HG03060 (cell line): ENCODE results near the gene TDRD12.
"Not testable (repeated sequence)": the region's sequence is repeated elsewhere in the genome, so short reads cannot be mapped to it uniquely, and the experiment has no call there.

Experiments
- ATAC-seq: cut with Tn5 transposase; IDR thresholded peaks from one replicate; pipeline ENCODE4 v1.9.1; 2021; ENCODE audit warnings: low read depth, moderate number of reproducible peaks; ENCODE audit not compliant: unreplicated experiment

TDRD12 gene

DNA sequence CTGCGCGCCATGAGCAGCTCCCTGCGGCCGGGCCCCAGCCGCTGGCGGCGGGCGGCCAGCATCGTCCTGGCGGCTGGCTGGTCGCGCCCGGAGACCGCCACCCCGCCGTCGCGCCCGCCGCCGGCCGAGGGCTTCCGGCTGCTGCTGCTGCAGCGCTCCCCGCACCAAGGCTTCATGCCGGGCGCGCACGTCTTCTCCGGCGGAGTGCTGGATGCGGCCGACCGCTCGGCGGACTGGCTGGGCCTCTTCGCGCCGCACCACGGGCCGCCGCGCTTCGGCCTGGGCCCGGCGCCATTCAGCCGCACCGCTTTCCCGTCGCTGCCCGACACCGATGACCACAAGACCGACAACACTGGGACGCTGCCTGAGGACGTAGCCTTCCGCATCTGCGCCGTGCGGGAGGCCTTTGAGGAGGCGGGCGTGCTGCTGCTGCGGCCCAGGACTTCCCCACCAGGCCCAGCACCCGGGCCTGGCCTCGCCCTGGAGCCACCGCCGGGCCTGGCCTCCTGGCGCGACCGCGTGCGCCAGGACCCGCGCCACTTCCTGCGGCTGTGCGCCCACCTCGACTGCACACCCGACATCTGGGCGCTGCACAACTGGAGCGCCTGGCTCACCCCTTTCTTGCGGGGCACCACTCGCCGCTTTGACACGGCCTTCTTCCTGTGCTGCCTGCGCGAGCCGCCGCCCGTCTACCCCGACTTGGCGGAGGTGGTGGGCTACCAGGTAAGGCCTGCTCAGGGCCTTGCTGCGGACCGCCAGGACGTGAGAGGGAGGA lies 27.4 kb upstream of the TDRD12 start:
- ATAC-seq = peak; percentile 15

DNA sequence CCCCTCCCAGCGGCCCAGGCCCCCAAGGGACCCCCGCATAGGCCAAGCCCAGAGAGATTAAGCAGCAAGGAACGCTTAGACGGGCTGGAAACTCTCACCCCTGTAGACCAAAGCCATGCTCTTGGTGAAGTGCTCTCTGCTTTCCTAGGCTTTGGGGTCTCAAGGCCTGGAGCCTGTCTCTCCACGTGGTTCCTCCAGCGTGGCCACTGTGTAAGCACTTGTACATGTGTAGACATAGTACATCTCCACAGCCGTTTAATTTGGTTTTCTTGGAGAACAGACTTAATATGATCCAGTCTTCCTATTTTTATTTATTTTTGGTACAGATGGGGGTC lies 26.9 kb upstream of the TDRD12 start:
- no peak for ATAC-seq

DNA sequence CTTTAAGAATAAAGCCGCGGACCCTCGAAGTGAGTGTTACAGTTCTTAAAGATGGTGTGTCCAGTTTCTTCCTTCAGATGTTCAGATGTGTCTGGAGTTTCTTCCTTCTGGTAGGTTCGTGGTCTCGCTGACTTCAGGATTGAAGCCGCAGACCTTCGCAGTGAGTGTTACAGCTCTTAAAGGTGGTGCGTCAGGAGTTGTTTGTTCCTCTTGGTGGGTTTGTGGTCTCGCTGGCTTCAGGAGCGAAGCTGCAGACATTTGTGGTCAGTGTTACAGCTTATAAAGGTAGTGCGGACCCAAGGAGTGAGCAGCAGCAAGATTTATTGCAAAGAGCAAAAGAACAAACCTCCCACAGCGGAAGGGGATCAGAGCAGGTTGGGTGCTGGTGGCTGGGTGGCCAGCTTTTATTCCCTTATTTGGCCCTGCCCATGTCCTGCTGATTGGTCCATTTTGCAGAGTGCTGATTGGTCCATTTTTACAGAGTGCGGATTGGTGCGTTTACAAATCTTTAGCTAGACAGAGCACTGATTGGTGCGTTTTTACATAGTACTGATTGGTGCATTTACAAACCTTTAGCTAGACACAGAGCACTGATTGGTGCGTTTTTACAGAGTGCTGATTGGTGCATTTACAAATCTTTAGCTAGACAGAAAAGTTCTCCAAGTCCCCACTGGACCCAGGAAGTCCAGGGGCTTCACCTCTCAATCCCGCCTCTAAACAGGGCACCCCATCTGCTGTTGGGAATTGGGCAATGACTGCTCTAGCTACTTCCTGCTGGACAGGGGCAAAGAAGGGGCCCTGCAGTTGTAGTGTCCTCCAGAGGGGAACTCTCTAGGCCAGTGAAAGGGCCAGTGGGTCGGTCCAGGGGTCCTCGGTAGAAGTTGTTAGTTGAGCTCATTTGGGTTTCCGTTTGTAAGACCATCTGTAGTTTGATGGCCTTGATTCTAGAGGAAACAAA lies 26.1 kb upstream of the TDRD12 start:
- ATAC-seq = not testable (repeated sequence)

DNA sequence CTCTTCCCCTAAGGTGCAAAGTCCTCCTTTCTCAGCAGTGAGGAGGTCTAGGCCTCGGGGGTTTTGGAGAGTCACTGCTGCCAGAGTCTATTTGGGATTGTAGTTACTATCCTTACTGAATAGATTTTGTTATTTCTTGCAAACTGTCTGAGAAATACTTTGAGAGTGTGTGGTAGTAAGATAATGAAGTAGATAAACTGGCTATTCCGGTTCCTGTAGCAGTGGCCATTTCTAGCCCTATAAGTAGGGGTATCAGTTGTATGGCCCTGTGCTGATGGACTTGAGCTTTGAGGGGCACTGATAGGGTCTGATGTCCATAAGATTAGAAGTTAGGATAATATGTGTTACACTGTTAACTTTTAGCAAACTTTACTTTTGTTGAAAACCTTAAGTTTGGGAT lies 25.3 kb upstream of the TDRD12 start:
- ATAC-seq = not testable (repeated sequence)

DNA sequence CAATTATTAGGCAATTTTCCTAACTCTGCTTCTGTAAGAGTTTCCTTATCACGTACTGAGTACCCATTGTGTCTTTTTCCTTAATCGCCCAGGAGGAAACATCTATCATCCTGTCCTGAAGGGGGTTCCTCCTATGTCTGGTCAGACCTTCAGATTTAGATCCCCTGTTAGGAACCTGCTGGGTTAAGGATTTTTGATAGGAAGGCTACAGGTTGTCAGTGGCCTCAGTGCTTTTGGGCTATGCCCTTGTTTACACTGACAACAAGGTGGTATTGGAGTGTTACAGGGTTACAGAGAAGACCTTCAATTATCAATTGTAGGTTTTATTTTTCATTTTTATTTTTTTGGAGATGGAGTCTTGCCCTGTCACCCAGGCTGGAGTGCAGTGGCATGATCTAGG lies 24.7 kb upstream of the TDRD12 start:
- ATAC-seq = not testable (repeated sequence)

DNA sequence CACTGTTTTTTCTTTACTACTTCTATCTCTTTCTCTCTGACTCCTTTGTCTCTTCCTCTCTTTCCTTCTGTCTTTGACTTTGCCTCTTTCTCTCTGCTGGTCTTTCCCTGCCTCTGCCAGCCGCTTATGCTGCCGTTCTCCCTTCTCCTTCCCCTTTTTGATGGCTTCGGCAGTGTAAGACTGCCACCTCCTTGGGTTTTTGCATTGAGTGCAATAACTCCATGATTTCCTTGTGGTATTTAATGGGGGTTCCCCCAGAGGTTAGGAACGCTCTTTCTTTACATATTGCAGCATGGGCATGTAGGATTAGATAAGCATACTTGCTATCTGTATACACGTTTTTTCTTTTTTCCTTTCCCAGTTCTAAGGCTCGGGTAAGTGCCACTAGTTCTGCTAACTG lies 24.1 kb upstream of the TDRD12 start:
- ATAC-seq = not testable (repeated sequence)

DNA sequence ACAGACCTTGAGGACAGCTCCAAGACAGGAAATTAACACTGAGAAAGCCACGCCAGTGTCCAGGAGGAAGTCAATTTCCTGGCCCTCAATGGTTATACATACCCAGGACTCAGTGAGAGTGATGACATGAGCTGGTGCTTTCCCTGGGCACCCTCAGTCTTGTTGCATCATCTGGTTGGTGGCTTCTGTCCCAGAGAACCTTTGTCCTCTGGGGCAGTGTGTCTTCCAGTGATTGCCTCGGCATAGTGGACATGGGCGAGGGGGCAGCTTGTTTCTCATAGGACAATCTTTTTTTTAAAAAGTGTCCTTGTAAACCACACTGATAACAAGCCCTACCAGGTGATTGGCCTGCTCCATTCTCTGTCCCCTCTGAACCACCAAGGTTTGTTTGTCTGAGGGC lies 22.8 kb upstream of the TDRD12 start:
- not testable (repeated sequence) for ATAC-seq

DNA sequence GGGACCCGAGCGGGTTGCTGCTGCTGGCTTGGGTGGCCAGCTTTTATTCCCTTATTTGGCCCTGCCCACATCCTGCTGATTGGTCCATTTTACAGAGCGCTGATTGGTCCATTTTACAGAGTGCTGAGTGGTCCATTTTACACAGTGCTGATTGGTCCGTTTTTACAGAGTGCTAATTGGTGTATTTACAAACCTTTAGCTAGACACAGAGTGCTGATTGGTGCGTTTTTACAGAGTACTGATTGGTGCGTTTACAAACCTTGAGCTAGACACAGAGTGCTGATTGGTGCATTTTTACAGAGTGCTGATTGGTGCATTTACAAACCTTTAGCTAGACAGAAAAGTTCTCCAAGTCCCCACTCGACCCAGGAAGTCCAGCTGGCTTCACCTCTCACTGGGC lies 19.4 kb upstream of the TDRD12 start:
- ATAC-seq = not testable (repeated sequence)

DNA sequence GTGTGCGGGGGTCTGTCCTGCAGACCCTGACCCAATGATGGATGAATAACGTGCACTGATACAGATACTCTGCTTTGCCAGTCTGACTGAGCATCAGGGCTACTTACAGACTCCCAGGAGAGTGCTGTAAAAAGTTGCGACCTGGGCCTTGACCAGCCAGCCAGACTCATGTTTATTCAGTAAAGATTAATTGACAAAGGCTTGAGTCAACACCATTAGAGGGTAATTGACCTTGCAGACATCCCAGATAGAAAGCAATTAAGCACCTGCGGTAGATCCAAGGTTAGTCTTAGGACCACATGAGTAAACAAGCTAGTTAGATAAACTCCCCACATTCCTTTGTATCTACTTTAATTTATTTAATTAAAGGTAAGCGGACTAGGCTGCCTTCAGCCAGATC lies 17.6 kb upstream of the TDRD12 start:
- no peak for ATAC-seq

DNA sequence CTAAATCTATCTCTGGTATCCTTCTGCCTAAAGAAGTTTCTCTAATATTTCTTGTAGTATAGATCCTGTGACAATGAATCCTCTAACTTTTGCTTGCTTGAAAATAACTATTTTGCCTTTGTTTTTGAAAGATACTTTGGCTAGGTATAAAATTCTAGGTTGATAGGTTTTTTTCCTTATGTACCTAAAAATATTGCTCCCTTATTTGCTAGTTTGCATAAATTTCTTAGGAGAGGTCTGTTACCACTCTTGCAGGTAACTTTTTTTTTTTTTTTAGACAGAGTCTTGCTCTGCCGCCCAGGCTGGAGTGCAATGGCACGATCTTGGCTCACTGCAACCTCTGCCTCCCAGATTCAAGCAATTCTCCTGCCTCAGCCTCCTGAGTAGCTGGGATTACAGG lies 15.6 kb upstream of the TDRD12 start:
- ATAC-seq = not testable (repeated sequence)

DNA sequence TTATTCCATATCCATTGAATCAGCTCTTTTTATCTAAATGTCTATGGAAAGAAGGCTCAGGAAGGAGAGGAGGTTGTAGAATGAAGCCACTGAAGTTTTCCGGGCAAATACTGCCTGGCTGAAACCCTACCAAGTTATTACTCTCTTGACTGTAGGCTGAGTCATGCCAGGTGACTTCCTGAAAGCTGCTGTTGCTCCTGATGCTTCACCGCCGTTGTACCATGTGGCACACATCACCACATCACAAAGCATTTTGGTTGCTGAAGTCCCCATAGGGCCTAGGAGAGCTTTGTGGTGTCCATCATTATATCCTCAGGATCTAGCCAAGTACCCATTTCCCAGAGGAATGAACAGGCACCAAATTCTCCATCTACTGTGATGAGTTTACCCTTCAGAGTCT lies 11.1 kb upstream of the TDRD12 start:
- no peak for ATAC-seq

DNA sequence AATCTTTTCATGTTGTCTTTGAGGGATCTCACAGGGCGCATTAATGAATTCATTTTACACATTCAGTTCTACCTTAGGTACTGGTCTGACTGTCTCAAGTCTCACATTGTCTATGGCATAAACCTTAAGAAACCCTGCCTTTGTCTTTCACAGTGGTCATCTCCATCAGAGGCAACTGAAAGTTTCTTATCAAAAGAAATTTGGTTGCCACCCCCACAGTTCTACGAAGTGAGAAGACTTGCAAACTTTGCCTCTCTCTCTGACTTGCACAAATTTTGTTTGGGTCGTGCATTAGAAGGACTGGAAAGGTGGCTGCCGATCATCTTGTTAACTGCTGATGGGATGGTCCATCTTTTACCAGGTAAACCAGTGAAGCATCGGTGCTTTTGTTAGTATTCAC lies 10.5 kb upstream of the TDRD12 start:
- no peak for ATAC-seq

DNA sequence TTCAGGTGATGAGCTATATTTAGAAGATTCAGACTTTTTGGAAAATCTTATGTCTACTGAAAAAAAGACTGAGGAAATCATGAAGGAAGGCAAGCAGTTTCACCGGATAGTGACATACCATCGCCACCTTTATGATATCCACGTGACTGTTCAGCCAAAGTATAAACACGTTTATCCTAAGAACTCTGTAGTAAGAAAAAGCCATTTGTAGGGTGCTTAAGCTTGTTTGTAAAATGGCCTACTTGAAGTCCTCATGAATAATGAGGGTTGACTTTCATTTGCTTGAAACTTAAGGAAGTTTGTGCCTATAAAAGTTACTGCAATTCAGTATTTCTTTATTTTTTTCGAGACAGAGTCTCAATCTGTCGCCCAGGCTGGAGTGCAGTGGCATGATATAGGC lies 7.8 kb upstream of the TDRD12 start:
- no peak for ATAC-seq

DNA sequence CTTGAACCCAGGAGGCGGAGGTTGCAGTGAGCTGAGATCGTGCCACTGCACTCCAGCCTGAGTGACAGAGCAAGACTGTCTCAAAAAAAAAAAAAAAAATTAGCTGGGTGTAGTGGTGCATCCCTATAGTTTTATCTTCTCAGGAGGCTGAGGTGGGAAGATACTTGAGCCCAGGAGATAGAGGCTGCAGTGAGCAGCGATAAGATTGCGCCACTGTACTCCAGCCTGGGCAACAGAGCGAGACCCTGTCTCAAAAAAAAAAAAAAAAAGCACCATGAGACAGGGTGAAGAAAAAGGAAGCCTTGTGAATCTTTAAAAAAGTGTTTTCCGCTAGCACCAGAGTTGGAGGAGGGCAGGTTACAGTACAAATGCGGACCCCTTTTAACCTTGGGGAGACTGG lies 3.4 kb upstream of the TDRD12 start:
- not testable (repeated sequence) for ATAC-seq

DNA sequence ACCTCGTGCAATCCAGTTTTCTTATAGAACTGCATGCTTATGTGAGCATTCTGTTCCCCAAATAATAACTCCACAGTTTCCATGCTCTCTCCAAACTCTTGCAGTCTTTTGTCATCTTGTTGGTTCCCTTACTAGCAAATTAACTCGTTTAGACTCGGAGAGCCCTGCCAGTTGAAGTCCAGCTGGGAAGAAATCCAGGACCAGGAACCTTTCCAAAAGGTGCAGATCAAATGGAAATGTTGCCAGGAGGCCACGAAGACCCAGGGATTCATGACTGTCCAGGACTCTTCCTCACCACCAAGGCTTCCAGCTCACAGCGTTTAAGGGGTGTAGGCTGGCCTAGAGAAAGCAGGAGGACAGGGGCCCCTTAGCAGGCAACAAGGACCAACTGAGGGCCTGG lies 2.1 kb upstream of the TDRD12 start:
- ATAC-seq = no peak

DNA sequence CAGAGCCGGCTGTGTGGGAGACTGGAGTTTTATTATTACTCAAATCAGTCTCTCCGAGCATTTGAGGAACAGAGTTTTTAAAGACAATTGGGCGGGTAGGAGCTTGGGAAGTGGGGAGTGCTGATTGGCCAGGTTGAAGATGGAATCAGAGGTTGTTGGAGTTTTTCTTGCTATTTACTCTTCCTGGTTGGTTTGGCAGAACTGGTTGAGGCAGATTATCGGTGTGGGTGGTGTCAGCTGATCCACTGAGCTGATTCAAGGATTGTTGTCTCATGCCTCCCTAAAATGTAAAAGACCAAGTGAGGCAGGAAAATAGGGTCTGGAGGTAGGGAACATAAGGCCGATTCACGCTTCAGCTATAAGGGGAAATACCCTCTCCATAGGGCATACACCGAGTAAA lies 1.3 kb upstream of the TDRD12 start:
- no peak for ATAC-seq

DNA sequence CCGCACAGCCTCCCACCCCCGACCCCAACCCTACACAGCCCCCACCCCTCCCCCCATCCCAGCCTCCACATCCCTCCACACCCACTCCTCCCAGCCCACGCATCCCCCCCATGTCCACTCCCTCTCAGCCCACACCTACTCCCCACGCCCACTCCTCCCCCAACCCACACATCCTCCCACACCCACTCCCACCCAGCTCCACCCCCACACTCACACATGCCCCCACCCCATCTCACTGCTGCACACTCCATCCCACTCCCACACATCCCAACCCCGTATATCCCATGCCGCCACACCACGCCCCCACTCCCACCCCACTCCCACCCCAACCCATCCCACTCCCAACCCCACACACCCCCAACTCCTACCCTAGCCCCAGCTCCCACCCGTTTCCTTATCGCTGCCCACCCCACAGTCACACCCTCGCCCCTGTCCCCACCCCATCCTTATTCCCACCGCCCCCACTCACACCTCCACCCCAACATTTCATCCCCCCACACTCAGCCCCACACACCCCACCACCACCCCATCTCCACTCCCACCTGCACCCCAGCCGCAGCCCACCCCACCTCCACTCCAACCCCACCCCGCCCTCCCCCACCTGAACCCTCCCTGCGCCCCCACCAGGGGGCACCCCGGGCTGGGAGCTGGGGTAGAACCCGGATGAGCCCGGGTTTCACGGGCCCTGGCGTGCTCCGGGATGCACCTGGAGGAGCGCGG lies 809 bp downstream of the TDRD12 start:
- no peak for ATAC-seq

DNA sequence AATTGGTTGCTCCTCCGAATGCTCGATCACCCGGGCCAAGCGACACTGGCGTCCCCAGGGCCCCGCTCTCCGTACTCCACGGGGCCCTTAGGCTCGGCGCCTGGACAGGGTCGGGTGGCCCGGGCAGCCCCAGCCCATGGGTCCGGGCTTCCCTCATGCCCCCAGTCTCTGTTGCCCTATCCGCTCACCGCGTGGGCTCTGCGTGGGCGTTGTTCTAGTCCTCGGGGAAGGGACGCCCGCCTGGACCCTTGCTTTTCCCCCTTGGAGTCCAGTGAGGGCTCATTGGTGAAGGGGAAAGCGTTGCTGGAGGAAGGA lies 1.3 kb downstream of the TDRD12 start:
- no peak for ATAC-seq

DNA sequence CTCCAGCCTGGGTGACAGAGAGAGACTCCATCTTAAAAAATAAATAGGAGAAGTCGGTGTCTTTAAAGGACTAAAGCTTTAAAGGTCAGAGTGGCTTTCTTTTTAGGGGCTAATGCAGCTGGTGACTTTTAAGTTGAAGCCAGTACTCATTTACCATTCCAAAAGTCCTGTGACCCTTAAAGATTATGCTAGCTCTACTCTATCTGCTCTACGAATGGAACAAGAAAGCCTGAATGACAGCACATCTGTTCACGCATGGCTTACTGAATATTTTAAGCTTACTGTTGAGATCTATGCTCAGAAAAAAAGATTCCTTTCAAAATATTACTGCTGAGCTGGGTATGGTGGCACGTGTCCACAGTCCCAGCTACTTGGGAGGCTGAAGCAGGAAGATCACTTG lies 16.4 kb downstream of the TDRD12 start:
- ATAC-seq = no peak

DNA sequence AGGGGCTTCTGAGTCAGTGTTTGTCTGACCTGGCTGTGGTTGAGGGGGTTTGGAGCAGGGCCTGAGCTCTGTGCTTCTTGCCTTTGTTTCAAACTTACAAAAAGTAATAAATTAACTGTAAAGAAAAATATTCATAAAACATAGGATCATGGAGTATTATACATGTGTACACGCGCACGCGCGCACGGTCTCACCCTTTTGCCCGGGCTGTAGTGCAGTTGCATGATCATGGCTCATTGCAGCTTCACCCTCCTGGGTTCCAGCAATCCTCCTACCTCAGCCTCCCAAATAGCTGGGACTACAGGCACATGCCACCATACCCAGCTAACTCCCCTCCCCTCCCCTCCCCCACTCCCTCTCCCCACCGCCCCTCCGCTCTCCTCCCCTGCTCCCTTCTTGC lies 23.5 kb downstream of the TDRD12 start:
- no peak for ATAC-seq

DNA sequence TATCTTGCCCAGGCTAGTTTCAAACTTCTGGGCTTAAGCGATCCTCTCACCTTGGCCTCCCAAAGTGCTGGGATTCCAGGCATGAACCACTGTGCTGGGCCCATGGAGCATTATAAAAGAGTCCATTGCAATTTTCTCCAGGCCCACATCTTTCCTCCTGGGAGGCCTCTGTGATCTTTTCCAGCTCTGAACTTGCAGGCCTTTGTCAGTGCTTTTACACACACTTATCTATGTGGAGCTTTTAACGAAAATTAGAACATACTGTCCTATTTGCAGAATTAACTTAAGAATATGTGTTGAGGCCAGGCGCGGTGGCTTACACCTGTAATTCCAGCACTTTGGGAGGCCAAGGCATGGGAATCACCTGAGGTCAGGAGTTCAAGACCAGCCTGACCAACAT lies 23.9 kb downstream of the TDRD12 start:
- no peak for ATAC-seq
